ENCODE results near the gene MUC5AC. TPM values are rescaled to one million over a fixed set of nuclear protein-coding genes. Genes with fewer than 3 reads are reported as not detected.

MUC5AC gene
- total RNA-seq, 1 experiment from 2014 or later, result 51.2 TPM

- BruUV-seq (replicated peaks), result no TSS peak
- Mint-ChIP-seq H3K4me1 (ENCODE audit: low read depth, unreplicated experiment) (peaks cover 14% of the 10 kb centered on the region), H3K4me3 (ENCODE audit: low read depth, unreplicated experiment) (no peak overlapping the region), H3K27ac (ENCODE audit: unreplicated experiment) (no peak overlapping the region), H3K36me3 (ENCODE audit: insufficient read depth, unreplicated experiment) (no peaks in the 10 kb centered on the region), H3K9me3 (ENCODE audit: low read depth, unreplicated experiment) (peaks cover 2% of the 10 kb centered on the region), H3K27me3 (ENCODE audit: unreplicated experiment) (peaks cover 7% of the 10 kb centered on the region)
- intact Hi-C loops (cut with micrococcal nuclease; ENCODE audit: unreplicated experiment), result loop anchor here (10.0 kb wide), 1 partner anchor 91 kb away; no protein-coding TSS in a partner anchor
- CTCF ChIA-PET, result interaction anchor here (0.7 to 1.5 kb wide), 2 partner anchors 19 to 47 kb away, joined by 4 read pairs; no protein-coding TSS in a partner anchor
- no peak for TF ChIP-seq CTCF (IDR thresholded peaks at IDR 0.05; ENCODE audit: unreplicated experiment)
- no peak for DNase-seq
Observed at GRCh38 chr11:1205121-1205986, 47.6 kb downstream of the MUC5AC start.

- no peak for DNase-seq
- CTCF ChIA-PET, result interaction anchor here (0.7 kb wide), 1 partner anchor 47 kb away, joined by 4 read pairs; no protein-coding TSS in a partner anchor
- Mint-ChIP-seq H3K4me1 (ENCODE audit: low read depth, unreplicated experiment) (peaks cover 14% of the 10 kb centered on the region), H3K27ac (ENCODE audit: unreplicated experiment) (no peak overlapping the region), H3K36me3 (ENCODE audit: insufficient read depth, unreplicated experiment) (no peaks in the 10 kb centered on the region), H3K27me3 (ENCODE audit: unreplicated experiment) (peaks cover 13% of the 10 kb centered on the region), H3K4me3 (ENCODE audit: low read depth, unreplicated experiment) (no peak overlapping the region), H3K9me3 (ENCODE audit: low read depth, unreplicated experiment) (peaks cover 4% of the 10 kb centered on the region)
- no peak for TF ChIP-seq CTCF (IDR thresholded peaks at IDR 0.05; ENCODE audit: unreplicated experiment)
- intact Hi-C loops (cut with micrococcal nuclease; ENCODE audit: unreplicated experiment), result loop anchor here (10.0 kb wide), 1 partner anchor 91 kb away; no protein-coding TSS in a partner anchor
- BruUV-seq (replicated peaks), result no TSS peak
Observed at GRCh38 chr11:1205987-1206331, 48.2 kb downstream of the MUC5AC start.

- H3K9me3 Mint-ChIP-seq (ENCODE audit: low read depth, unreplicated experiment), result peaks cover 11% of the 10 kb centered on the region
- peaks cover 20% of the 10 kb centered on the region for H3K27me3 Mint-ChIP-seq (ENCODE audit: unreplicated experiment)
- H3K36me3 Mint-ChIP-seq (ENCODE audit: insufficient read depth, unreplicated experiment), result no peaks in the 10 kb centered on the region
- DNase-seq, result no peak
- TF ChIP-seq CTCF (IDR thresholded peaks at IDR 0.05; ENCODE audit: unreplicated experiment), result no peak
- no peak overlapping the region for H3K27ac Mint-ChIP-seq (ENCODE audit: unreplicated experiment)
- H3K4me3 Mint-ChIP-seq (ENCODE audit: low read depth, unreplicated experiment), result no peak overlapping the region
- no TSS peak for BruUV-seq (replicated peaks)
- intact Hi-C loops (cut with micrococcal nuclease; ENCODE audit: unreplicated experiment), result loop anchor here (10.0 kb wide), 1 partner anchor 92 kb away; no protein-coding TSS in a partner anchor
- peaks cover 14% of the 10 kb centered on the region for H3K4me1 Mint-ChIP-seq (ENCODE audit: low read depth, unreplicated experiment)
- CTCF ChIA-PET, result no interaction called here
Observed at GRCh38 chr11:1206391-1207271, 48.9 kb downstream of the MUC5AC start.

GRCh38 chr11:1207401-1208143 is 49.8 kb downstream of the MUC5AC start:
- no peak for DNase-seq
- no peak overlapping the region for H3K27ac Mint-ChIP-seq (ENCODE audit: unreplicated experiment)
- CTCF ChIA-PET, result interaction anchor here (0.5 kb wide), 1 partner anchor 106 kb away, joined by 4 read pairs; no protein-coding TSS in a partner anchor

More at GRCh38 chr11:1207401-1208143, 49.8 kb downstream of the MUC5AC start:
- peaks cover 25% of the 10 kb centered on the region for H3K27me3 Mint-ChIP-seq (ENCODE audit: unreplicated experiment)
- no peak for TF ChIP-seq CTCF (IDR thresholded peaks at IDR 0.05; ENCODE audit: unreplicated experiment)
- H3K36me3 Mint-ChIP-seq (ENCODE audit: insufficient read depth, unreplicated experiment), result no peaks in the 10 kb centered on the region
- intact Hi-C loops (cut with micrococcal nuclease; ENCODE audit: unreplicated experiment), result loop anchor here (10.0 kb wide), 1 partner anchor 93 kb away; no protein-coding TSS in a partner anchor
- H3K9me3 Mint-ChIP-seq (ENCODE audit: low read depth, unreplicated experiment), result peaks cover 11% of the 10 kb centered on the region
- H3K4me3 Mint-ChIP-seq (ENCODE audit: low read depth, unreplicated experiment), result no peak overlapping the region
- peaks cover 14% of the 10 kb centered on the region for H3K4me1 Mint-ChIP-seq (ENCODE audit: low read depth, unreplicated experiment)
- BruUV-seq (replicated peaks), result no TSS peak
